Bone marrow (tissue), 2 donors: ENCODE data around the gene ANKLE2.
"Not testable (repeated sequence)": the region's sequence is repeated elsewhere in the genome, so short reads cannot be mapped to it uniquely, and the experiment has no call there.

ENCODE experiments used
- DNase-seq, 2 donors: peaks; one replicate each; lab custom pipeline; 2025; lab: John Stamatoyannopoulos, UW

The ANKLE2 gene

GRCh38 chr12:132719141-132719953, 42.3 kb downstream of the ANKLE2 start:
- no peak for DNase-seq

GRCh38 chr12:132718644-132719043, 43.0 kb downstream of the ANKLE2 start:
- no peak for DNase-seq

DNA sequence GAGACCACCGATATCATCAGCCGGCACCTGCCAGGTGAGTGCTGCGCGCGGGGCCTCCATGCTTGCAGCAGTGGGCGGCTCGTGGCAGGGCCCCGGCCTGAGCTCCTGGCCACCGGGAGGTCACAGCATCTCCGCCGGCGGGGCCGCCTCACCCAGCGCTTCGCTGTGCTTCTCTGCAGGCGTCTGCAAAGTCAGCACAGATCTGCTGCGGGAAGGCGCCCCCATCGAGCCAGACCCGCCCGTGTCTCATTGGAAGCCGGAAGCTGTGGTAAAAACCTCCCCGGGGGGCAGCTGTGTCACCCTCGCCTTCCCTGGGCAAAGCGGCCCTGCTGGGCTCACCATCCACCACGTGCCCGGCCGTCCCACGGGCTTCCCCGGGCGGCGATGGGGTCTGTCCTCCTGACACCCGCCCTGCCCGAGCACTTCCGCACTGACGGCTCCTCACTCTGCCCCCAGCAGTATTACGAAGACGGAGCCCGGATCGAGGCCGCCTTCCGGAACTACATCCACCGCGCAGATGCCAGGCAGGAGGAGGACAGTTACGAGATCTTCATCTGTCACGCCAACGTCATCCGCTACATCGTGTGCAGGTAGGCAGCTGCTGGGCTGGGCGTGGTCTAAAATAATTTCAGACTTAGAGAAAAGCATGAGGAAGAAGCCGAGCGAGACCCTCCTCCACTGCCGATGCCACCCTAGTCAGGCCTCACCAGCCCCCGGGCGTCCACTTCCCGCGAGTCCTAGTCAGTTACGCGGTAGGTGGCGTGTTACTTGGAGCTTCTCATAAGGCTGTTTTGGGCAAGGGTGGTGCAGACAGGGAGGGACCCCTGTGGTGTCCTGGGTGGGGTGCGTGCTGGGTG, 43.9 kb downstream of the ANKLE2 start:
- no peak for DNase-seq

GRCh38 chr12:132717011-132717410, 44.6 kb downstream of the ANKLE2 start:
- DNase-seq: no peak

- DNase-seq: no peak
Observed at GRCh38 chr12:132716356-132716755, 45.3 kb downstream of the ANKLE2 start.

GRCh38 chr12:132715874-132716273, 45.8 kb downstream of the ANKLE2 start:
- DNase-seq: no peak

DNA sequence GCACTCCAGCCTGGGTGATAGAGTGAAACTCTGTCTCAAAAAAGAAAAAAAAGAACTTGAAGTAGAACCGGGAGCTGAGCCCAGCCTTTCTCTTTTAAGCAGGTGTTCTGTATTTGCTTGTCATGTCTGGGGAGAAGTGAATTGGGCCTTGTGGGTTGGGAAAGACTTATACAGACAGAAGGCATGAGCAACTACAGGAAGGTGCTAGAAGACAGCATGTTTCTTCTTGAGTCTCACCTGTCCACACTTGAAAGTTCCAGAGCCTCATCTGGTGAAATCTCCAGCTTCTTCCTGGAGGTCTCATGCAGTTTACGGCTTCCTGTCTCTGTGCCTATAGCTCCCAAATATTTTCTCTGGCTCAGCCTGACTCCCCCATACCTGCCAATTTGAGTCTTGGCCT, 48.5 kb downstream of the ANKLE2 start:
- DNase-seq: no peak

- no peak for DNase-seq
Observed at GRCh38 chr12:132711080-132711843, 50.4 kb downstream of the ANKLE2 start.

GRCh38 chr12:132710405-132711079, 51.1 kb downstream of the ANKLE2 start, which contains the start of gene PGAM5:
Gene PGAM5, plus strand, starts transcription at chr12:132710842. Its CDS starts 35 bp downstream, at chr12:132710877.
- DNase-seq: peak; percentile 41 to 54

DNA sequence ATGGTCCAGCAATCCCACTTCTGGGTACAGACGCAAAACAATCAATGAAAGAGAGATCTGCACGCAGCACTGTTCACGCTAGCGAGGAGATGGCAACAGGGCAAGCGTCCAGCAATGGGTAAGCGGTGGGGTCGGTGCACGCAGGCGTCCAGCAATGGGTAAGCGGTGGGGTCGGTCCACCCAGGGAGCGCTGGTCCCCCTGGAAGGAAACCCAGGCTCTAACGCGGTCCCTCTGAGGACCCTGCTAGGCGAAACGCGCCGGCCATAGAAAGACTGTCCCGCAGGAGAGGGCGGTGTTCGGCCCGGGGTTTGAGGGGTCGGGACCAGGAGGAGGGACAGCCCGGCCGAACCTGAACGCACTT, 51.6 kb downstream of the ANKLE2 start:
- no peak for DNase-seq

GRCh38 chr12:132708150-132708549, 53.5 kb downstream of the ANKLE2 start:
- no peak for DNase-seq

GRCh38 chr12:132707241-132707640, 54.4 kb downstream of the ANKLE2 start:
- no peak for DNase-seq

DNA sequence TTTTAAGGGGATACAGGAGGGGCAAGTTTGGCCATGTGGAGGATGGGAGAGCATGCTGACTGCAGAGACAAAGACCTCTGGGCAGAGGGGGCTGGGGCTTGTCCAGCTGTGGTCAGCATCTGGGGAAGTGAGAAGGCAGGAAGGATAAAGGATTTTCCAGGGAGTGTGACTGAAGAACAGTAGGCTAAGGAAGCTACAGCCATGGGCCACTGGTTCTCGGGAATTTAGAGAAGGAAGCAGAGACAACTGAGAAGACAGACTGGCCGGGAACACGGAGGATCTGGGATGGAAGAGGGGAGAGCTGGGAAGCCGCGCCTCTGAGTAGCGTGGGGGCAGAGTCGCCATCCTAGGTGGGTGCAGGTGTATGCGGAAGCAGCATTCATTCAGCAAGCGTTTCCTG, 58.0 kb downstream of the ANKLE2 start:
- DNase-seq: no peak

- DNase-seq: no peak
Observed at GRCh38 chr12:132702640-132703039, 59.0 kb downstream of the ANKLE2 start.

DNA sequence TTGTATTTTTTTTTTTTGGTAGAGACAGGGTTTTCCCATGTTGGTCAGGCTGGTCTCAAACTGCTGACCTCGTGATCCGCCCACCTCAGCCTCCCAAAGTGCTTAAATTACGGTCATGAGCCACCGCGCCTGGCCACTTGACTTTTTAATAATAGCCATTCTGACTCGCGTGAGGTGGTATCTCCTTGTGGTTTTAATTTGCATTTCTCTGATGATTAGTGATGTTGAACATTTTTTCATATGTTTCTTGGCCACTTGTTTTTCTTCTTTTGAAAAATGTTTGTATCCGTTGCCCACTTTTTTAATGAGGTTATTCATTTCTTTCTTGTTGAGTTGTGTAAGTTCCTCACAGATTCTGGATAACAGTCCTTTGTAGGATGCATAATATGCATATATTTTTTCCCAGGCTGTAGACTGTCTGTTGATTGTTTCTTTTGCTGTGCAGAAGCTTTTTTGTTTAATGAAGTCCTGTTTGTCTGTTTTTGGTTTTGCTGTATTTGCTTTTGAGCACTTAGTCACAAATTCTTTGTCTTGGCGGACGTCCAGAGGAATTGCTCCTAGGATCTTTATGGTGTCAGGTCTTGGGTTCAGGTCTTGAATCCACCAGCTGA, 61.3 kb downstream of the ANKLE2 start:
- DNase-seq: no peak

GRCh38 chr12:132698341-132698740, 63.3 kb downstream of the ANKLE2 start:
- DNase-seq: no peak

- no peak for DNase-seq
Observed at GRCh38 chr12:132695431-132695830, 66.2 kb downstream of the ANKLE2 start.

DNA sequence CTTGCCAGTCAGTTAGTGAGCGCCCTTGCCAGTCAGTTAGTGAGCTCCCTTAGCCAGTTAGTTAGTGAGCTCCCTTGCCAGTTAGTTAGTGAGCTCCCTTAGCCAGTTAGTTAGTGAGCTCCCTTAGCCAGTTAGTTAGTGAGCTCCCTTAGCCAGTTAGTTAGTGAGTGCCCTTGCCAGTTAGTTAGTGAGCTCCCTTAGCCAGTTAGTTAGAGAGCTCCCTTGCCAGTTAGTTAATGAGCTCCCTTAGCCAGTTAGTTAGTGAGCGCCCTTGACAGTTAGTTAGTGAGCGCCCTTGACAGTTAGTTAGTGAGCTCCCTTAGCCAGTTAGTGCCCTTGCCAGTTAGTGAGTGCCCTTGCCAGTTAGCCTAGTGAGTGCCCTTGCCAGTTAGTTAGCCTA, 66.7 kb downstream of the ANKLE2 start:
- not testable (repeated sequence) for DNase-seq

DNA sequence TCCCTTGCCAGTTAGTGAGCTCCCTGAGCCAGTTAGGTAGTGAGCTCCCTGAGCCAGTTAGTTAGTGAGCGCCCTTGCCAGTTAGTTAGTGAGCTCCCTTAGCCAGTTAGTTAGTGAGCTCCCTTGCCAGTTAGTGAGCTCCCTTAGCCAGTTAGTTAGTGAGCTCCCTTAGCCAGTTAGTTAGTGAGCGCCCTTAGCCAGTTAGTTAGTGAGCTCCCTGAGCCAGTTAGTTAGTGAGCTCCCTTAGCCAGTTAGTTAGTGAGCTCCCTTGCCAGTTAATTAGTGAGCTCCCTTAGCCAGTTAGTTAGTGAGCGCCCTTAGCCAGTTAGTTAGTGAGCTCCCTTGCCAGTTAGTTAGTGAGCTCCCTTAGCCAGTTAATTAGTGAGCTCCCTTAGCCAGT, 69.6 kb downstream of the ANKLE2 start:
- not testable (repeated sequence) for DNase-seq

DNA sequence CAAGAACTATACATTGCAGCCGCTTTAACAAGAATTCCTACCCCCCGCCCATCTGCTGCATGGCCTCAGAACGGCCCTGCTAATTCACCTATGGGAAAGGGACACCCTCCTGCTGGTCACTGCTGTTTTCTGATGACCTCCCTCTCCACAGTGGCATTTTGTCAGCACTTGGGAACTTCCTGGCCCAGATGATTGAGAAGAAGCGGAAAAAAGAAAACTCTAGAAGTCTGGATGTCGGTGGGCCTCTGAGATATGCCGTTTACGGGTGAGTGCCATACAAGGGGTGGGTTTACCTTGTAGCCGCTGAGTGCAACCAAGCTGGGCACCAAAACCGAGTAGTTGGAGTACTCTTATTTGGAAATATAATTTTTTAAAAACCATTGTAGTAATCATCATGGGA, 71.5 kb downstream of the ANKLE2 start:
- DNase-seq: no peak

GRCh38 chr12:132689227-132689626, 72.4 kb downstream of the ANKLE2 start:
- DNase-seq: no peak
